GM12878 (cell line): Measurements from ENCODE around the gene FAM98C. TPM values are rescaled to one million over a fixed set of nuclear protein-coding genes. Genes with fewer than 3 reads are reported as not detected.

Experiments
- ATAC-seq: fragments of 200-7000 bp; cut with Tn5 transposase; 3 replicates; pipeline ENCODE4 v1.9.1; 2020; ENCODE audit warnings: mild to moderate bottlenecking, moderate library complexity
- BruUV-seq: library from RNA; stranded (reverse); fragments of 400-500 nt; replicated peaks from 2 replicates; lab custom pipeline; 2021; lab: Mats Ljungman, UMichigan
- CTCF ChIA-PET: fragments of 300-600 bp; sonication (Branson Sonifier 250); formaldehyde crosslinking; extraction: SDS; loops from one replicate; lab custom pipeline; 2021; ENCODE audit warnings: inconsistent platforms; lab: Yijun Ruan, JAX
- POLR2A ChIA-PET: fragments of 350-600 bp; formaldehyde crosslinking; extraction: SDS; loops from one replicate; lab custom pipeline; 2021; ENCODE audit warnings: inconsistent platforms; lab: Charles Lee
- RAD21 ChIA-PET: fragments of 300-600 bp; sonication (Branson Sonifier 250); formaldehyde crosslinking; loops from one replicate; lab custom pipeline; 2023; ENCODE audit warnings: antibody characterized with exemption; ENCODE audit not compliant: unreplicated experiment; lab: Charles Lee
- SMC1A ChIA-PET: fragments of 300-600 bp; sonication (Branson Sonifier 250); formaldehyde crosslinking; loops from one replicate; lab custom pipeline; 2023; ENCODE audit not compliant: unreplicated experiment, uncharacterized antibody; lab: Charles Lee
- DNase-seq: peaks from one replicate; pipeline ENCODE4 v3.0.0-alpha.2; 2011; ENCODE audit warnings: low read depth, low spot score
- FAIRE-seq: peaks from 3 replicates; lab custom pipeline; 2011; peaks lifted over from hg19 to GRCh38; lab: Jason Lieb, UNC
- H2AFZ ChIP-seq: 2 replicates; pipeline ENCODE4 v1.6.0; 2011; ENCODE audit warnings: low read depth, low read length, control low read depth; ENCODE audit not compliant: control insufficient read depth
- H3K27ac ChIP-seq: 2 replicates; pipeline ENCODE4 v1.5.1; 2011; ENCODE audit warnings: control low read depth; ENCODE audit not compliant: control insufficient read depth, insufficient read depth
- H3K27me3 ChIP-seq, 2 experiments: replicated peaks in 1 of 2; 2 replicates each; pipeline versions ENCODE4 v1.6.0 to v1.6.1; 2011; ENCODE audit warnings: low read length in 1 of 2; ENCODE audit not compliant: control insufficient read depth in 2 of 2, insufficient read depth in 2 of 2
- H3K36me3 ChIP-seq, 2 experiments: 2 replicates each; pipeline ENCODE4 v1.5.1; 2011; ENCODE audit warnings: low read length in 1 of 2; ENCODE audit not compliant: control insufficient read depth in 2 of 2, insufficient read depth in 2 of 2
- H3K4me1 ChIP-seq: 2 replicates; pipeline ENCODE4 v1.6.1; 2011; ENCODE audit warnings: mild to moderate bottlenecking, low read length, moderate library complexity, mixed read lengths; ENCODE audit not compliant: control insufficient read depth, insufficient read depth
- H3K4me2 ChIP-seq: 2 replicates; pipeline ENCODE4 v1.6.0; 2011; ENCODE audit warnings: control low read depth; ENCODE audit not compliant: control insufficient read depth, insufficient read depth
- H3K4me3 ChIP-seq: fragments of 200-600 bp; sonication (generic); 2 replicates; pipeline ENCODE4 v1.5.1; 2016
- H3K79me2 ChIP-seq: 2 replicates; pipeline ENCODE4 v1.6.0; 2011; ENCODE audit warnings: low read length; ENCODE audit not compliant: control insufficient read depth, insufficient read depth
- H3K9ac ChIP-seq: 2 replicates; pipeline ENCODE4 v1.8.0; 2011; ENCODE audit warnings: low read length, control low read depth, mixed read lengths; ENCODE audit not compliant: control insufficient read depth, insufficient read depth
- H3K9me3 ChIP-seq: replicated peaks from 3 replicates; pipeline ENCODE4 v1.5.1; 2011; ENCODE audit warnings: mild to moderate bottlenecking, low read length; ENCODE audit not compliant: control insufficient read depth, insufficient read depth
- H4K20me1 ChIP-seq: 2 replicates; pipeline ENCODE4 v1.6.0; 2011; ENCODE audit not compliant: control insufficient read depth, insufficient read depth
- IKZF2 ChIP-seq, 2 experiments: fragments of 450-650 bp; IDR thresholded peaks; 2 replicates each; pipeline ENCODE4 v1.6.1; 2017; ENCODE audit warnings: mild to moderate bottlenecking in 2 of 2, moderate library complexity in 2 of 2
- NR2C1 ChIP-seq: fragments of 450-650 bp; IDR thresholded peaks from 2 replicates; pipeline ENCODE4 v1.6.1; 2017; ENCODE audit warnings: antibody characterized with exemption, mild to moderate bottlenecking, moderate library complexity
- NR2C2 ChIP-seq: IDR thresholded peaks from 2 replicates; pipeline ENCODE4 v1.6.1; 2011; ENCODE audit warnings: borderline replicate concordance, low read depth; ENCODE audit not compliant: control insufficient read depth, insufficient read length
- POLR2AphosphoS5 ChIP-seq: IDR thresholded peaks from 2 replicates; pipeline ENCODE4 v1.6.1; 2011; ENCODE audit warnings: mild to moderate bottlenecking, low read length, inconsistent platforms
- RFX5 ChIP-seq: IDR thresholded peaks from 2 replicates; pipeline ENCODE4 v1.6.1; 2011; ENCODE audit warnings: low read depth, low read length, improper control_type of control experiment
- SREBF1 ChIP-seq: IDR thresholded peaks from 2 replicates; pipeline ENCODE4 v1.6.1; 2012; ENCODE audit warnings: mild to moderate bottlenecking, low read length
- YY1 ChIP-seq: IDR thresholded peaks from 2 replicates; pipeline ENCODE4 v1.6.1; 2011; ENCODE audit warnings: low read depth, mild to moderate bottlenecking, low read length
- ZBED1 ChIP-seq: IDR thresholded peaks from 2 replicates; pipeline ENCODE4 v1.6.1; 2016; ENCODE audit warnings: borderline replicate concordance
- WGBS: methylation state at CpG from one replicate; pipeline ENCODE4 v1.1.6; 2016; ENCODE audit warnings: low lambda C conversion rate; ENCODE audit not compliant: insufficient replicate concordance, insufficient coverage; ENCODE audit errors: missing lambda C conversion rate; 5-methylcytosine and 5-hydroxymethylcytosine counted together
- in situ Hi-C: fragments of 300-500 bp; cut with MboI; formaldehyde crosslinking; loops from 9 replicates; pipeline ENCODE4 v1.14.3; 2018; ENCODE audit warnings: mixed read lengths
- intact Hi-C: fragments of 100-400 bp; cut with micrococcal nuclease; formaldehyde crosslinking; loops from one replicate; pipeline ENCODE4 v1.14.2; 2022; ENCODE audit not compliant: unreplicated experiment
- polyA plus RNA-seq, 11 experiments: library from polyadenylated mRNA; depleted of rRNA in 4 of 11; unstranded in 6 of 11; stranded (reverse) in 5 of 11; fragments of >200 nt; fragmentation: Nextera tagmentation in 4 of 11; fragmentation: Illumina TruSeq in 1 of 11; extraction: Ambion mirVana in 4 of 11; extraction: Trizol in 1 of 11; gene quantifications; 1 replicate in 1 of 11; 2 replicates in 10 of 11; pipeline versions ENCODE4 v1.2.1 to v1.2.3, GENCODE V29; 2011 to 2016; ENCODE audit warnings: inconsistent platforms in 2 of 11, missing spikeins in 2 of 11, low read depth in 1 of 11
- total RNA-seq, 4 experiments: library from RNA; depleted of rRNA in 3 of 4; stranded (reverse); fragments of >200 nt in 3 of 4; fragmentation: Illumina TruSeq in 1 of 4; extraction: Trizol in 1 of 4; gene quantifications; 2 replicates each; pipeline versions ENCODE4 v1.2.1 to v1.2.3, GENCODE V29; 2013 to 2021
- TF ChIP-seq, protein P1 (sequence below): fragments of 450-650 bp; formaldehyde crosslinking; IDR thresholded peaks from 2 replicates; pipeline ENCODE4 v1.4.0; 2022; ENCODE audit warnings: mild to moderate bottlenecking, moderate library complexity
- TF ChIP-seq, protein P2 (sequence below): IDR thresholded peaks from 2 replicates; pipeline ENCODE4 v1.6.1; 2011; ENCODE audit warnings: low read depth, low read length, improper control_type of control experiment, borderline replicate concordance
- TF ChIP-seq, protein P3 (sequence below): fragments of 450-650 bp; IDR thresholded peaks from 2 replicates; pipeline ENCODE4 v1.6.1; 2017; ENCODE audit warnings: mild to moderate bottlenecking, low read depth, inconsistent platforms; ENCODE audit not compliant: poor library complexity, severe bottlenecking
- TF ChIP-seq, protein P4 (sequence below): IDR thresholded peaks from 2 replicates; pipeline ENCODE4 v1.6.1; 2012; ENCODE audit warnings: low read depth, low read length, improper control_type of control experiment

The FAM98C gene
- total and polyA plus RNA-seq, 10 of the 15 experiments (the other 5 are each of a cell fraction or from before 2014, with no cell fraction given): 1.4 to 17.2 (median 9.5) TPM

DNA sequence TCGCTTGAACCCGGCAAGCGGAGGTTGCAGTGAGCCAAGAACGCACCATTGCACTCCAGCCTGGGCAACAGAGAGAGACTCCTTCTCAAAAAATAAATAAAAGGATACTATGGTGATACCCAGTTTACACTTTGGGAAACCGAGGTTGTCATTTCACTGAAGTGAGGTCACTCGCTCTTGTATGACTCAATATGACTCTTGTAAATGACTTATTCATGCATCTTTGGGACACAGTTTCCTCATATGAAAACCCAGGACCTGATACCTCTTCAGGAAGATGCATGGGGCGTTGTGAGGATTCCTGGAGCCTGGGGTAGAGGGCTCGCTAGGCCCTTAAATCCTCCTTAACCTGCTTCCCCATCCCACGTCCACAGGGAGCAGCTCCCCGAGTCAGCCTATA is 24.0 kb upstream of the FAM98C start:
- Histone ChIP-seq H4K20me1 (0 out of 2 replicates have a peak, but pooled peaks cover 2% of the 10 kb centered on the region), H3K27ac (no peak overlapping the region), H3K27me3 (no peaks in the 10 kb centered on the region), H3K9me3 (no peaks in the 10 kb centered on the region), H3K4me1 (peaks cover 14% of the 10 kb centered on the region), H3K79me2 (peaks cover 28% of the 10 kb centered on the region), H2AFZ (no peak overlapping the region), H3K9ac (no peak overlapping the region), H3K36me3 (peaks cover 15 to 28% of the 10 kb centered on the region in 2 experiments; a peak in 3 of 4 replicates), H3K4me2 (no peak overlapping the region), H3K4me3 (no peak overlapping the region)
- BruUV-seq: no TSS peak
- in situ Hi-C loops (no loop called here), intact Hi-C loops (no loop called here)
- FAIRE-seq (no peak), ATAC-seq (no peak), DNase-seq (no peak)
- TF ChIP-seq NR2C2: no peak
- TF ChIP-seq, protein P1, sequence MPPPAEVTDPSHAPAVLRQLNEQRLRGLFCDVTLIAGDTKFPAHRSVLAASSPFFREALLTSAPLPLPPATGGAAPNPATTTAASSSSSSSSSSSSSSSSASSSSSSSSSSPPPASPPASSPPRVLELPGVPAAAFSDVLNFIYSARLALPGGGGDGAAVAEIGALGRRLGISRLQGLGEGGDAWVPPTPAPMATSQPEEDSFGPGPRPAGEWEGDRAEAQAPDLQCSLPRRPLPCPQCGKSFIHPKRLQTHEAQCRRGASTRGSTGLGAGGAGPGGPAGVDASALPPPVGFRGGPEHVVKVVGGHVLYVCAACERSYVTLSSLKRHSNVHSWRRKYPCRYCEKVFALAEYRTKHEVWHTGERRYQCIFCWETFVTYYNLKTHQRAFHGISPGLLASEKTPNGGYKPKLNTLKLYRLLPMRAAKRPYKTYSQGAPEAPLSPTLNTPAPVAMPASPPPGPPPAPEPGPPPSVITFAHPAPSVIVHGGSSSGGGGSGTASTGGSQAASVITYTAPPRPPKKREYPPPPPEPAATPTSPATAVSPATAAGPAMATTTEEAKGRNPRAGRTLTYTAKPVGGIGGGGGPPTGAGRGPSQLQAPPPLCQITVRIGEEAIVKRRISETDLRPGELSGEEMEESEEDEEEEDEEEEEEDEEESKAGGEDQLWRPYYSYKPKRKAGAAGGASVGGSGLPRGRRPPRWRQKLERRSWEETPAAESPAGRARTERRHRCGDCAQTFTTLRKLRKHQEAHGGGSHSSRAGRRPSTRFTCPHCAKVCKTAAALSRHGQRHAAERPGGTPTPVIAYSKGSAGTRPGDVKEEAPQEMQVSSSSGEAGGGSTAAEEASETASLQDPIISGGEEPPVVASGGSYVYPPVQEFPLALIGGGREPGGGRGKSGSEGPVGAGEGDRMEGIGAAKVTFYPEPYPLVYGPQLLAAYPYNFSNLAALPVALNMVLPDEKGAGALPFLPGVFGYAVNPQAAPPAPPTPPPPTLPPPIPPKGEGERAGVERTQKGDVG (CRISPR knock-in tag): no peak
- TF ChIP-seq, protein P2, sequence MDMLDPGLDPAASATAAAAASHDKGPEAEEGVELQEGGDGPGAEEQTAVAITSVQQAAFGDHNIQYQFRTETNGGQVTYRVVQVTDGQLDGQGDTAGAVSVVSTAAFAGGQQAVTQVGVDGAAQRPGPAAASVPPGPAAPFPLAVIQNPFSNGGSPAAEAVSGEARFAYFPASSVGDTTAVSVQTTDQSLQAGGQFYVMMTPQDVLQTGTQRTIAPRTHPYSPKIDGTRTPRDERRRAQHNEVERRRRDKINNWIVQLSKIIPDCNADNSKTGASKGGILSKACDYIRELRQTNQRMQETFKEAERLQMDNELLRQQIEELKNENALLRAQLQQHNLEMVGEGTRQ: no peak
- TF ChIP-seq IKZF2 (IDR thresholded peaks at IDR 0.05): no peak
- TF ChIP-seq YY1: no peak
- no peak for TF ChIP-seq POLR2AphosphoS5
- no peak for TF ChIP-seq NR2C1
- TF ChIP-seq, protein P3, sequence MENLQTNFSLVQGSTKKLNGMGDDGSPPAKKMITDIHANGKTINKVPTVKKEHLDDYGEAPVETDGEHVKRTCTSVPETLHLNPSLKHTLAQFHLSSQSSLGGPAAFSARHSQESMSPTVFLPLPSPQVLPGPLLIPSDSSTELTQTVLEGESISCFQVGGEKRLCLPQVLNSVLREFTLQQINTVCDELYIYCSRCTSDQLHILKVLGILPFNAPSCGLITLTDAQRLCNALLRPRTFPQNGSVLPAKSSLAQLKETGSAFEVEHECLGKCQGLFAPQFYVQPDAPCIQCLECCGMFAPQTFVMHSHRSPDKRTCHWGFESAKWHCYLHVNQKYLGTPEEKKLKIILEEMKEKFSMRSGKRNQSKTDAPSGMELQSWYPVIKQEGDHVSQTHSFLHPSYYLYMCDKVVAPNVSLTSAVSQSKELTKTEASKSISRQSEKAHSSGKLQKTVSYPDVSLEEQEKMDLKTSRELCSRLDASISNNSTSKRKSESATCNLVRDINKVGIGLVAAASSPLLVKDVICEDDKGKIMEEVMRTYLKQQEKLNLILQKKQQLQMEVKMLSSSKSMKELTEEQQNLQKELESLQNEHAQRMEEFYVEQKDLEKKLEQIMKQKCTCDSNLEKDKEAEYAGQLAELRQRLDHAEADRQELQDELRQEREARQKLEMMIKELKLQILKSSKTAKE: no peak
- no peak for TF ChIP-seq ZBED1
- TF ChIP-seq, protein P4, sequence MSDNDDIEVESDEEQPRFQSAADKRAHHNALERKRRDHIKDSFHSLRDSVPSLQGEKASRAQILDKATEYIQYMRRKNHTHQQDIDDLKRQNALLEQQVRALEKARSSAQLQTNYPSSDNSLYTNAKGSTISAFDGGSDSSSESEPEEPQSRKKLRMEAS: no peak
- no peak for TF ChIP-seq SREBF1
- TF ChIP-seq RFX5: no peak
- ChIA-PET POLR2A (no interaction called here), CTCF (no interaction called here), SMC1A (no interaction called here), RAD21 (no interaction called here)
- 89% methylated on average over 10 of the region's 10 CpGs for whole genome bisulfite sequencing
